Measurements from ENCODE around the gene SSU72.

Gene SSU72

GRCh38 chr1:1610796-1611195 is 36.1 kb upstream of the SSU72 start:
- no peak for DNase-seq

DNA sequence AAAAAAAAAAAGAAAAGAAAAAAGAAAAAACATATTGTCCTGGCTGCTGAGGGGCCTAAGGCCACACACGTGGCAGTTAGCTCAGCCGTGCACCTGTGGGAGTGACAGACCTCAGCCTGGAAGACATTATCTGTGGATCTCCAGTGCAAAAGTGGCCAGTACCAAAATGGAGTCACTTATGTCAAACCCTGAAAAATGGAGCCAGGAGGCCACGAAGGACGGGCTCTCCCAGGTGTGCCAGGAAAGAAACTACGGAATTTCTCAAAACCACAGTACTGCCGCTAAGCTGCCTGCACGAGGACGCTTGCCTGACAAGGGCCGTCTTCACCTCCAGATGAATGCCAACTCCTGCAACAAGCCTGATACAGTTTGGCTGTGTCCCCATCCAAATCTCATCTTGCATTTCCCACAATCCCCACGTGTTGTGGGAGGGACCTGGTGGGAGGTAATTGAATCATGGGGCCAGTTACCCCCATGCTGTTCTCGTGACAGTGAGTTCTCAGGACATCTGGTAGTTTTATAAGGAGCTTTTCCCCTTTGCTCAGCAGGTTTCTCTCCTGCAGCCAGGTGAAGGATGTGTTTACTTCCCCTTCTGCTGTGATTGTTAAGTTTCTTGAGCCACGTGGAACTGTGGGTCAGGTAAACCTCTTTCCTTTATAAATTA is 35.3 kb upstream of the SSU72 start:
- DNase-seq = no peak

- no peak for DNase-seq
Observed at GRCh38 chr1:1606232-1606631, 31.6 kb upstream of the SSU72 start.

GRCh38 chr1:1605724-1606123 is 31.1 kb upstream of the SSU72 start:
- DNase-seq = no peak

GRCh38 chr1:1605034-1605591 is 30.4 kb upstream of the SSU72 start:
- DNase-seq = no peak

DNA sequence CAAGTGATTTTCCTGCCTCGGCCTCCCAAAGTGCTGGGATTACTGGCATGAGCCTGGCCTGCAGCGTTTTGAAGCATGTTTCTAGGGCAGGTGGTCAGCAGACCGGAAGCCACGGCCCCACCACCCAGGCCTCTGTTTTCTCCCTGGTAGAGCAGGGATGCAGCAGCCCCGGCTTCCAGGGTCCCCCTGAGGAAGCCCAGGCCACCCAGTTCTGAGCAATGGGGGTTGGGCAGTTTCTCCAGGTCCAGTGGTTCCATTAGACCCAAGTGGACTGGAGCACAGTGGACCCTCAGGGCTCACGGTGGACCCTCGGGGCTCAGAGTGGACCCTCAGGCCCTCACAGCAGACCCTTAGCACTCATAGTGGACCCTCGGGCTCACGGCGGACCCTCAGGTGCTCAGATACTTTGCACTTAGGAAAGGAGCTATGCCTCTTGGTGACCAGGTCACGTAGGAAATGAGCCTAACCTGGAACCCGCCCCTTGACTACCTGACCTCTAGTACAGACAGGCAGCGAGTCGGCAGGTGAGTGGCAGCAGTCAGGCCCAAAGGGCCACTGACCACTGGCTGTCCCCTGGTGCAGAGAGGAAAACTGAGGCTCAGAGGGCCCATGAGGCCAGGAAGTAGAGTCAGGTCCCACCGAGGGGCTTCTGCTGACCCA is 29.8 kb upstream of the SSU72 start:
- no peak for DNase-seq

DNA sequence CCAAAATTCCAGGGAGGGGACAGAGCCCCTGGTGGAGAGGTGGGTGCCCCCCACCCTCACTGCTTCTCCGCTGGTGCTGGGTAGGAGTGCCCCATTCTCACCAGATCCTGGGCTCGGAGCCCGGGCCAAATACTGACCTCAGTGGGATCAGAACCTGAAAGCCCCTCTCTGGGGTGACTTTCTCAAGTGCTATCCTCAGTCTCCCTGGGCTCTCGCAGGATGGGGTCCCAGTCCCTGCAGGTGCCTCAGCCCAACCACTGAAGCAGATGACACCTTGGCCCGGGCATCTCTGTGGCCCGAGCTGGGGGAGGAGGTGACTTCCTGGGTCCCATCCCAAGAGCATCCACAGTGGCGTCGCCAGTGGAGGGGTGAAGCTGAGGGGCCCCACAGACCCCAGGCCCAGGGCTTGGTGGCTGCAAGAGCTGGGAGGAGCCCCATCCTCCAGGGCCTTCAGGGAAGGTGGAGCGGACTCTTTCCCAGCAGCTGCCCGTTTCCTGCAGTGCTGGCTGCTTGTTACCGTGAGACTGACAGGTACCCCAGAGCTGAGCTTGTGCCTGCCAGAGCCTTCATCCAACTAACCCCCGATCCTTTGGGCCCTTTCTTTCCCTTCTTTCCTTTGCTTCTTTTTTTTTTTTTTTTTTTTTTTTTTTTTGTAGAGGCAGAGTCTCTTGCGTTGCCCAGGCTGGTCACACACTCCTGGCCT is 29.2 kb upstream of the SSU72 start:
- no peak for DNase-seq

GRCh38 chr1:1602968-1603506 is 28.4 kb upstream of the SSU72 start:
- no peak for DNase-seq

GRCh38 chr1:1602304-1602967 is 27.8 kb upstream of the SSU72 start:
- DNase-seq = no peak

DNA sequence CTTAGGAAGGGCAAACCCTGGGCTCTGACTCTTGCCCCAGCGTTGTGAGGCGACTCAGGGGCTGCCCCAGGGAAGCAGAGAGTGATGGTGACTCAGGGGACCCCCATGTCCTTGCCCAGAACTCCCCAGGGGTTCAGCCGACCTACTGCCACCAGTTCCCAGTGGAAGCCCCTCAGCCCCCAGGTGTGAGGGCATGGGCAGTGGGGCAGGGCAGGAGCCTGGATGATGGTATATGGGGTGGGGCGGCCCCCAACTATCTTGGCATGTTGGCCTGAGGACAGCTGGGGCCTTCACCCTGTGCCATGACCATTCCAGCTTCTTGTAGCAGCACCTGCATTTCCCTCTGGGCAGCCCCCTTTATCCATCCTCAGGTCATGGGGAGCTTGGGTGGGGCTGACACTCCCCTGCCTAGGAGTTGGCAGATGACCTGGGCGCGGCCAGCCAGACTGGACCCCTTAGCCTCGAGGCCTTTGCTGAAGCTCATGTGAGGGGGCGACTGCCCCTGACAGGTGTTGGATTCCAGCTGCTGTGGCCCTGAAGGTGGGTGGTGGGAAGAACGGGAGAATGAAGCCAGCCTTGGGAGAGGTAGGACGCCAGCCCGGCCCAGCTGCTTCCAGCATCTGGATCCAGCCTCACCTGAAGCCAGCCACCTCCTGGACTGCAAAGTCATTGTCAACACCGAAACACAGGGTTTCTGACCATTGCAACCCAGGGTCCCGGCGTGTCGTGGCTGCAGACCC is 27.1 kb upstream of the SSU72 start:
- no peak for DNase-seq

DNA sequence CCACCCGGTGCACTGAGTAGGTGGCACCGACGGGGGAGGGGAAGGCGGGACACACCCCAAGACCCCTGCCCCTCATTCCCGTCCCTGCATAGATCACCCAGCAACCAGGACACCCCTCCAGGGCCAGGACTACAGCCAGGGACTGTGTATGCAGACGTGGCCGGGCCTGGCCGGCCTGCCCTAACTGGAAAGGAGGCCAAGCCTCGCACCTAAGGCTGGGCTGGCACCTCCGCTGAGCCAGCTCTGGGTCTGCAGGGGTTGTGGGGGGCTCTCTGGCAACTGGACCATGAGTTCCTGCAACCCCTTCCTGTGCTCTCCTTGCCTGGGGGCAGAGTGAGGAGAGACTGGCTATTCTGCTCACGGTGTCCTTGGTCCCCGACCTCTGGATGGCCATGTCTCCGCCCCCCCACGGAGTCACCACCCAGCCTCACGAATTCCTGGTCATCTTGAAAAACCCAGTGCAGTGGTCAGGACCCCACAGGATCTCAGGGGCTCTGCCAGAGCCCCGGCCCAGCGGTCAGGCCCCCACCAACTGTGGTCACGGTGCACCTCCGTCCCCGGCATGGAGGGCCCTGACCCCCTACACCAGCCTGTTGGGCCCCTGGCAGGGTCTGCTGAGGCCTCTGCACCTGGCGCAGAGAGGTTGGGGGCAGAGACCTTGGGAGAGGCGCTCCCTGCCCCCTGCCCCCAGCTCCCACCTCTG is 26.3 kb upstream of the SSU72 start:
- DNase-seq = no peak

- no peak for DNase-seq
Observed at GRCh38 chr1:1599935-1600860, 25.5 kb upstream of the SSU72 start, which contains the start of gene FNDC10. Gene FNDC10 (minus strand): TSS chr1:1600135. CDS start chr1:1600015, 120 bp downstream.

DNA sequence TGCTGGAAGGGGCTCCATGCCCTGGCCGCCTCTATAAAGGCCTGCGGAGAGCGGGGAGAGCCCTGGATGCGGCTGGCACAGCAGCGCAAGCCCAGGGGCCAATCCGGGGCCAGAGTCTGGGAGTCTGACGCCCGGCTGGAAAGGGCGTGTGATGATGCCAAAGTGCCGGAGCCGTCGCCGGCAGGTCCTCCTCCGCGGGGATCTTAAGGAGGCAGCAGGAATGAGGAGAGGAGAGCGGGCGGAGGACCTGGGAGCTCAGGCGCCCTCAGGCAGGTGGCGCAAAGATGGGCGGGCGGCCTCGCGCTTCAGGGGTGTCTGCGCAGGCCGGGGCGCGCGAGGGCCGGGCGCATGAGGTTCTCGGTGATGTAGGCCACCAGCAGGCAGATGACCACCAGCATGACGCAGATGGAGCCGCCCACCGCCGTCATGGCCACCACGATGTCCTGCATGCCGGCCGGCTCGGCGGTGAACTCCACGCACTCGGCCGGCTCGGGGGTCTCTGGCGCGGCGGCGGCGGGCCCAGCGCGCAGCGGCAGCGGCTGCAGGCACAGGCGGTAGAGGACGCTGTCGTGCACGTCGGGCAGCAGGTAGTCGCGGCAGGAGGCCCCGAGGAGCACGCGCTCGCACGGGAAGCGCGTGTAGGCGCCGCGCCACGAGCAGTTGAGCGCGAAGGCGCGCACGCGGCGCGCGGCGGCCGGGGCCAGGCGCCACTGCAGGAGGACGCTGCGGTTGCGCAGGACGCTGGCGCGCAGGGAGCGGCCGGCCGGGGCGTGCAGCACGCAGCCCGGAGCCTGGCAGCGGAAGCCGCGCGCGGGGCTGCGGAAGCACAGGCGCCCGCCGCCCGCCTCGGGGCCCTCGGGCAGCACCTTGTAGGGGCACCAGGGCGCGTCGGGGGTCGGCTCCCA is 24.6 kb upstream of the SSU72 start:
- peak; percentile 35 for DNase-seq

DNA sequence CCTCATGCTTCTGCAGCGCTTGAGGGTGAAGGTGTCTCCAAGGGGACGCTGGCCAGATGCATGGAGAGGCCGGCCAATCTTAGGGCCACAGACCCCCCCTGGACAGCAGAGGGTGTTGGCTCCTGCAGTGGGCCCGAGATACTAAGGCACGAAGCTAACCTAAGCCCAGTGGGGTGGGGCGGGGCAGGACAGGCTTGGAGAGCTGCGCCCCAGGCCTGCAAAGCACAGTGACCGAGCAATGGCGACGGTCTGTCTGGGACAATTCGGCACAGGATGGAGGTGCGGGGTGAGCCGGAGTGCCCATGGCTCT is 24.0 kb upstream of the SSU72 start:
- DNase-seq = no peak

GRCh38 chr1:1598051-1598719 is 23.5 kb upstream of the SSU72 start:
- no peak for DNase-seq

GRCh38 chr1:1597275-1597930 is 22.7 kb upstream of the SSU72 start:
- no peak for DNase-seq

- DNase-seq = no peak
Observed at GRCh38 chr1:1596493-1597274, 22.0 kb upstream of the SSU72 start.

Measured in fibroblast of skin of abdomen (primary cell).